GM19455 (cell line): ENCODE measurements around the gene PCOLCE2.
"Not testable (repeated sequence)": the region's sequence is repeated elsewhere in the genome, so short reads cannot be mapped to it uniquely, and the experiment has no call there.

ENCODE experiments used
- ATAC-seq: cut with Tn5 transposase; IDR thresholded peaks from one replicate; pipeline ENCODE4 v1.9.1; 2021; ENCODE audit not compliant: unreplicated experiment

Gene PCOLCE2

DNA sequence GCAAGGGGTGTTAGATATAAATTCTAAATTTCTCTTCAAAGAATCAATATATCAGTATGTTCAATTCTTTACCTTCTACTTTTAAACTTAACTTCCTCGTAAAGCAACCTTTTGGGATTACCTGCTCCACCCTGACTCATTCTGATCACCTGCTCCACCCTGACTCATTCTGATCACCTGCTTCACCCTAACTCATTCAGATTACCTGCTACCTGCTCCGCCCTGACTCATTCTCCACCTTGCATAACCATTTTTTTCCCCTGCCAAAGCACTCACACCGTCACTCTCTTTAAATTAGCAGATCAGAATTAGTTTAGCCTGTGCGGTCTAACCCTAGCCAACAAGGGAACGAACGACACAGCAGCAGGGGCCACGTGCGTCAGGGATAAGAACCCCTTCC, 20.5 kb downstream of the PCOLCE2 start:
- ATAC-seq, result not testable (repeated sequence)

DNA sequence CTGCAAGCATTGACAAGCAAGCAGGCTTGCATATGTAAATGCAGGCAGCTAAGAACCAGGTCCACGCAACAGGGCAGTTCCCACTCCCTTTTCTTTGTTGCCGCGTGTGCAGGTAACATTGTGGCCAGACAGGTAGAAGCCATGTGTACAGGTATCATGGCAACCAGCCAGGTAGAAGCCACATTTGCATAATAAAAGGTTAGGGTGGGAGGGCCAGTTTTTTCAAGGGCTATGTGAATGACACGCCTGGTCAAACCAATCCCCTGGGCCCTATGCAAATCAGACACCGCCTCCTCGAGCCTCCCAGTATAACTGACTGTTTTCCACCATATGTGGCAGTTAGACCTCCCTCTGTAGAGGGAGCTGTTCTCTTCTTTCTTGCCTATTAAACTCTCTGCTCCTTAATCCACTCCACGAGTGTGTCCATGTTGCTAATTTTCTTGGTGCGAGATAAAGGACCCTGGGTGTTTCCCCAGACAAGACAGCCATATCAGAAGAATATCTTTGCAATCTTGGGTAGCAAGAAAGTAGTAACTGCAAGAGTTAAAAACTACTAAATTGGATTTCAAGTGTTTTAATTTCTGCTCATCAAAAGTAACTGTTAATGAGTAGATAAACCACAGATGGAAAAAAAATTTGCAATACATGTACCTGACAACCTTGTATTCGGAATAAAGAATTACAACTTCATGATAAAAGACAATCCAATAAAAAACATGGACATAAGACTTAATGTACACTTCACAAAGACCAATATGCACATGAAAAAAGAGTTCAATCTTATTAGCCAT, 21.8 kb downstream of the PCOLCE2 start:
- ATAC-seq, result no peak

DNA sequence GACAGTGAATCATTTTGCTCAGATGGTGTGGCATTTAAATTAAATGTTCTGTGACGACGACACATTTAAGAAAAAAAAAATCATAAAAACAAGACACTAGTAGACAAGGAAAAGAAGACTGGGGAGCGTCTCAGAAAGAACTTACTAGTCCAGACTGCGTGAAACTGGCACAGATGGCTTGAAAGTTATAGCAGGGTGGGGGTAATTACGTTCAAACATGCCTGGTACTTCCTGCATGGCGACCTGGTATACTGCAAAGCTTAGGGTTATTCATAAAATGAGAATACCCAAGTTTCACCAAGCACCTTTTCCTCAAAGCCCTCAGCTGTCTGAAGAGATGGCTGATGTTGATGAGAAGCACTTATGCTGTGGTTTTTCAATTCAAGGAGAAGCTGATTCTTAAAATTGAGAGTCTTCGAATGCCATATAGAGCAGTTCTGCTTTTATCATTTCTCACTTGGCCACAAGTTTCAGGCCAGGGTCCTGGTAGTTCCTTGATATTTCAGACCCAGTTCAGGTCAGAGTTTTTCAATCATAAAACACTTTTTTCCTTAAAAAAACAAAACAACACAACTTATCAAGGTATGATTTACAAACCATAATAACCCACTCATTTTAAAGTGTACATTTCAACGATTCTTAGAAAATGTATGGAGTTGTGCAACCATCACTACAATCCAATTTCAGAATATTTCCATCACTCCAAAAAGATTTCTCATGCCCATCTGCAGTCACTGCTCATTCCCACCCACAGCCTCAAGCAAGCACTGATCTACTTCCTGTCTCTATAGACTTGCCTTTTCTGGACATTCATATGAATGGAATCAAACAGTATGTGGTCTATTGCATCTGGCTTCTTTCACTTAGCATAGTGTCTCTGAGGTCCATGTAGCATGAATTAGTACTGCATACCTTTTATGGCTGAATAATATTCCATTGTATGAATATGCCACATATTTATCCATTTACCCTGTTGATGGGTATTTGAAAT, 24.7 kb downstream of the PCOLCE2 start:
- no peak for ATAC-seq

DNA sequence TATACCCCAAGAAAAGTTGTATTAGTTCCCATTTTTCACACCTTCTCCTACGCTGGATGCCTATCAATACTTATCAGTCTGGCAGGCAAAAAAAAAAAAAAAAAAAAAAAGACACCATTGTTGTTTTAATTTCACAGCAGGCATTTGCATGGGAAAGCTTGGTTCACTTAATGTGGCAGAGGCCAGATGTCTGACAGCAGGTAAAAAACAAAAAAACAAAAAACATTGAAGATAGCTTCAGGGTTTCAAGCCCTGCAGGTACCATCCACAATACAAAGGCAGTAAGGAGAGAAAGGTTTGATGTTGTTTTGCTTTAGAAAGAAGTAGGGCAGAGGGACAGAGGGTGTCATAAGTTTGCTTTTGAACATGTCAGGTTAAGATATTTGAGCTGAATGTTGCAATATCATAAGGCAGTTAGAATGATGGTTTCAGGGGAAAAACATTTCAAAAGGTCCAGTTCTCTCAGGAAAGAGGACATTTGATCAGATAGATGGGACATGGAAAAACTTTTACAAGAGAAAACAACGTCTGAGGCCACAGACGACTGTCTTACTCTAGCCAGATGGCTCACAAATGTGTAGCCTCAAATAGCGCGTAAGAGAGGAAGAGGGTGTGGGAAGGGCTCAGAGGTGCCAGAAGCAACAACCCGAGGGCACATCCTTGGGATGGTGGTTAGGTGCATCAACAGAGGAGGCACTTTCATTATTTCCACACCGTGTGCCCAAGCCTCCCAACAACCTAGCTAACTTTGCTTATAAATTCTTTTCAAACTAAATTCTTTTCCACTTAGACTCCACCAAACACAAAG, 25.7 kb downstream of the PCOLCE2 start:
- ATAC-seq, result no peak

DNA sequence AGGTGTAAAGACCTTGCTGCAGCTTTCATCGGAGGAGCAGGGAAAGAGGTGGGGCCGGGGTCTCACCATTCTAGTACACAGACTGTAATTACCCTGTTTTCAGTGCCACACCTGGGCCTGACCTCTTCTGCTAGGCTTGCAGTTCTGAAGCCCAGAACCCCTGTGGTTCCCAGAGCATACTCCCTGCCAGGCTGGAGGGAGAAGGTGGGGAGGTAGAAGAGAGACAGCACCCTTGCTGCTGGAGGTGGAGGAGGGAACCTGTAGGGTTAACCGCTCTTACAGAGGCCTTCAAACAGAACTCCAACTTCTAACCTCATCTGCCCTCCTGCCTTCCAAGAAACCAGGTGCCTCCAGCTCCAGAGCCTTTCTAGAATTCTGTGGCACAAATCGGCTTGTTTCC, 27.0 kb downstream of the PCOLCE2 start:
- no peak for ATAC-seq

DNA sequence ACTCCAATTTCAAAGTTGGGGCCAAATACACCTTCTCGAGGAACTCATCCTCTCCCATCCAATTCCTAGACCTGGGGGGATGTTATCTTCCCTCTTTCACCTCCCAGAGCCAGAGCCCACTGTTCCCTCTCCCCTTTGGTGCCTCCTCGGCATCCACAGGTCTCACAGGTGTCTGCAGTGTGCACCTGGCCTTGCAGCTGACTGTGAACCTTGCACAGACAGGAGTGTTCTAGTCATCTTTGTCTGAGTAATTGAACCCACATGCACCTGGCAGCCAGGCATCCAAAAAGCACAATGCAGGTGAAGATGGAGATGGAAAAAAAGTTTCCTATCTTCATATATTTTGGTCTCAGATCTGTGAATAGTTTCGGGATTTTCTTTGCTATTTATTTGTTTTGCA, 30.8 kb downstream of the PCOLCE2 start:
- no peak for ATAC-seq

DNA sequence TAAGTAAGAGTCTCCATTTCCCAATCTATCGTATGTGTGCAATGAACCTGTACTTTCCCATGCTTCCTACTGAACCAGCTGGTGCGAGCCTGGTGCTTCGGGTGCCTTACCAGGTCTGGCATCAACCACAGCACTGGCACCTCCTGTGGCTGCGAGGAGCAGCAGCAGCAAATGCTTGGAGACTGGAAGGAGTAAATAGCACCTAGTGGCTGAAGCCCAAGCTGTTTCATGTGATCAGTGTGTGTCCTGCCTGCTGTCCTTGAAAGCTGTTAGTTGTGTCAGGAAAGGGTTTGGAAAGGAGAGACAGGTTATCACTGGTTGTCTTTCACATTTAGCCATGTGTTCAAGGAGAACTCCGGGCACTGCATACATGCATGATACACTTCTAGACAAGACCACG, 31.8 kb downstream of the PCOLCE2 start:
- no peak for ATAC-seq

DNA sequence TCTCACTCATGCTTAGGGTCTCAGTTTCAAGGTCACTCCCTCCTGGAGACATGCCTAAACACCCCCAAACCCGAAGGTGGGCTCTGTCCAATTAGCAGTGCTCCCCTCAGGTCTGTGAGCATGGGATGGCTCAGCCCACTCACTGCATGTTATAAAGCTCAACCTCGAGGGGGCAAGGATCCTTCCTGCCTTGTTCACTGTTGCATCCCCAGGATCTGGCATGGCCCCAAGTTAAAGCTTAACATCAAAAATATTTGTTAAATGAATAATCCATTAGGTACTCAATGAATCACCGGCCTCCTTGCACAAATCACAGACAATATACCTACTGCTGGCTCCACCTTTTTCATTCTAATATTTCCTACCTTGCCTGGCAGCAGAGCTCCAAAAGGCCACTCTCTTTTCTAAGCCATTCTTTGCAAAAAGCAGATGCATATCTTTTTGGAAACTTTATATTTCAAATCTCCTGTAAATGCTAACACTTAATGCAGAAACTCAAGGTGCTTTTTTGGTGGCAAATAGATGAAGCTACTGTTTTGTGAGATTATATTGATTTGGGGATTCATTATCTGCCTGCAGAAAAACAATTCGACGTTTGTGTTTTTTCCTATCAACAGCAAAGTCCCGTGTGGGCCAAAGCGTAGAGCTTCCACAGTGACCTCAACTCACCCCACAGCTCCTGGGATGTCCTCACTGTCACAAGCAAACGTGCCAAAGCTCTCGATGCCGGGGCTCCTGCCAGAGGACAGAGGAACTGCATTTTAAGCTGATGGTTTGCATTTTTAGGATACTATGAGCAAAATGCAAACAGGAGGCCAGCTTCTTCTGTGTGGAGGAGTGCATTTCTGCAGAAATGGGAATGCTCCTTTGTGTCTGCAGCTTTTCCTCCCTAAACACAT, 35.4 kb downstream of the PCOLCE2 start:
- no peak for ATAC-seq

DNA sequence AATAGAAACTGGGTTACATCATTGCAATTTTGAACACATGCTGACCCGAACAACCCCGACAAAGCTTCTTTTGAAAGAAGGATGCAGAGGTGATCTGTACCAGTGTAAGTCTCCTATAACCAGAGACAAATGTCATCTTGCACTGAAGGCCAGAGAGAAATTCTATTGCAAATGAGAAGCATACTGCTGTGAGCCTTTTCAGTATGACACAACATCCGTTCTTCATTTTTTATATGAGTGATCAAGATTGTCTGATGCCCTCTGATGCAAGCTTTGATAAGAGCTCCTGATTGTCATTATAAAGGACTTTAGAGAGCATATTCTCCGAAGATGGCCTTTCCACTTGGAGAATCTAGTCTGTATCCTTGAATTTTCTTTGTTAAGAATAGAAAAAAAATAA, 36.9 kb downstream of the PCOLCE2 start:
- ATAC-seq, result no peak

DNA sequence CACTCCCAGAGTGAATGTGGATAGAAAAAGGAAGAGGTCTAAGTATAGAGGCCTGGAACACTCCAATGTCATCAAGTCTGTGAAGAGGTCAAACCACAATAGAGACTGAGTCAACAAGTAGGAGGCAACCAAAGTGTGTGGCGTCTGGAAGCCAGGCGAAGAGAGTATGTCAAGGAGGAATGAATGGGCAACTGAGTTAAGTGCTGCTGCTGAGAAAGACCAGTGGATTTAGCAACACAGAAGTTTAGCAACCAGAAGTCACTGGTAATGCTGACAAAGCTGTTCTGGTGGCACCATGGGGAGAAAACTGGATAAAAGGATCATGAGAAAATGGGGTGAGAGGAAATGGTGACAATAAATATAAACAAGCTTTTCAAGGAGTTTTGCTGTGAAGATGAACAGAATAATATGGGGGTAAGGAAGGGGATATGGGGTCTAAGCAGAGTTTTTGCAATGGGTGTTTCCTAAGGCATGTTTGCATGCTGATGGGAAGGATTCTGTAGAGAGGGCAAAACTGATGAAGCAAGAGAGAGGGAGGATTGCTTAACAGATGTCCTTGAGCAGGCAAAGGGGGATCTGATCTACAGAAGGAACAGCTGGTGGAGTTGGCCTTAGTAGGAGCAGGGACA, 38.4 kb downstream of the PCOLCE2 start:
- ATAC-seq, result no peak

DNA sequence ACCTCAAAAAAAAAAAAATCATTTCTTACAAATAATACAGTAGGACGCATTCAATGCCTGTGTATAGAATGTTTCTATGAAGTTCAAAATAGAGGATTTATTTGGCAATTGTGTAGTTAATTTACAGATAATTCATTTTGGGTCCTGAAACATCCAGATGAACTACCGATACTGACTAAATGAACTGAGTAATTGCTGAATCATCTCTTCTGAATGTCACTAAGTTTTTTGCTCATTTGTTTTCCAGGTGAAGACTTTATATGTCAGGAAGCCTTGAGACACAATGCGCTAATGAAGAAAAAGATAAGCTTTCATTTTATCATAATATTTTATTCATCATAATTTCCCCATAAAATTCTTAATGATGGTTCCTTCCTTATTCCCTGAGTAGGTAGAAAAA, 39.7 kb downstream of the PCOLCE2 start:
- ATAC-seq, result no peak

DNA sequence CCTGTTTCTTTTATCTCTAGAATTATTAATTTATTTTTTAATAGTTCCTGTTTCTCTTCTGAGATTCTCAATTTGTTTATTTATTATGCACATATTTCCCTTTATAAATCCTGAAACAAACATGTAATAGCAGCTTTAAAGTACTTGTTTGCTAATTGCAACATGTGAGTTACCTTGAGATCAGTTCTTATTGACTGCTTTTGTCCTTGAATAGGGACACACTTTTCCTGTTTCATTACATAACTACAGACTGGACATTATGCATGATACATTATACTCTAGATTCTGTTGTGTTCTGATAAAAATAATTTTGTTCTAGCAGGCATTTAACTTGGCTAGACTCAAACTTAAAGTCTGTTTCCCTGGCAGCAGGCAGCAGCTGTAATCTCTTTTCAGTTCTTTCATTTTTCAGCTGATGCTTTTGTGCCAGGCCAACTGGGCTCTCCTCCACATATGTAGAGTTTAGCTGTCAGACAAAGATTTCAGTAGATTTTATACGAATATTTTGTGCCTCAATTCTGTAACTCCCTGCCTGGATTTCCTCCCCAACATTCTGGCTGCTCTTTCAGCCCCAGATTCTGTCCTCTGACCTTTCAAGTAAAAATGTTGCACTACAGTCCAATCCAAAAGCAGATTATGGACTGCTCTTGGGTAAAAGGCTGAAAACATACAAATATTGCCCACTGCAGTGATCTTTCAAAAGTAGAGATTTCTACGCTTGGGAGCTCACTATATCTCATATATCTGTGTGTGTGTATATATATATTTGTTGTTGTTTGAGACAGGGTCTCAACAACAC, 41.9 kb downstream of the PCOLCE2 start:
- no peak for ATAC-seq

DNA sequence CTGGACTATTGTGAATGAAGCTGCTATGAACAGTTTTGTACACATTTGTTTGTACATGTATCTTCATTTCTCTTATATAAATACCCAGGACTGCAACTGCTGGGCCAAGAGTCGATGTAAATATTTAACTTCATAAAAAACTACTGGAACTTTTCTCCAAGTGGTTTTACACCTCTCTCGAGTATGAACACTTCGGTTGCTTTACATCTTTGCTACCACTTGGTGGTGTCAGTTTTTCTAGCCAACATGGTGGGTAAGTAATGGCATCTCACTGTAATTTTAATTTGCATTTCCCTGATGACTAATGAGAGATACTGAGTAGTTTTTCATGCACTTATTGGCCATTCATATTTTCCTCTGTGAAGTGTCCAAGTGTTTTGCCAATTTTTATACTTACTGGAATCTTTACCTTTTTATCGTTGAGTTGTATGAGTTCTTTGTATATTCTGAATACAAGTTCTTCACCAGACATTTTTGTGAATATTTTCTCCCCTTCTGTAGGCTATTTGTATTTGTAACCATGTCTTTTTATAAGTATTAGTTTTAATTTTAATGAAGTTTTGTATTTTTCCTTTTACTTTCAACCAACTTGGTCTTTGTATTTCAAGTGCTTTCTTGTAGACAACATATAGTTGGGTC, 44.4 kb downstream of the PCOLCE2 start:
- peak; percentile 77 for ATAC-seq

DNA sequence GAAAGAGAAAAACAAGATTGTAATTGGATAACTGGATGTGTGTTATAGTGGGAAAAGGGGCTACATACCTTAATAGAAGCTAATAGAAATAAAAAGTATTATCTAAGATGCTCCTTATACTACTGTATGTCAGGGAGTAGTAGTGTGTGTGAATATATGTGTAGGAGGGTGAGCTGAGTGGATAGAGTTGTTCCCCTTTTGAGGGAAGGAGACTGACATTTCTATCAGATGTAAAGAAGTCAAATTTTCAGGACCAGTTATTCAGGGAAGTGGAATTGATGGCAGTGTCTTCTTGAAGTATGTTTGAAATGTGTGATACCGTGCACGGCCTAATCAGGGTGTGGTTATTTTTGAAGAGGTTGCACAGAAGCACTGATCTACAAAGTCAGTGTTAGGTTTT, 49.1 kb downstream of the PCOLCE2 start:
- ATAC-seq, result no peak

DNA sequence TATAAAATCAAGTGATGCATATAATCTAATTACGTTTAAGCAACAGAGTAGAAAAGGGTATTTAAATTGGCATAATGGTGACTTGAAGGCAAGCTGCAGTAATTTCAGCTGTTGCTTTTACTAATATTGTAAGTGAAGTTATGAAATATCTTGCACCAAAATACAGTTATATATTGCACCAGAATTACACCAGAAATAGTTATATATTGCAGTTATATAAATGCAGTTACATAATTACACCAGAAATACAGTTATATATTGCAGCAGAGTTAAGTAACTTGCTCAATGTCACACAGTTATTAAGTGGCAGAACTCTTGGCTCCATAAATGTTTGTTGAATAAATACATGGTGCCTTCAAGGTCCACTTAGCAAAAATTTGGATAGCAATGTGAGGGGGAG, 51.4 kb downstream of the PCOLCE2 start:
- no peak for ATAC-seq

DNA sequence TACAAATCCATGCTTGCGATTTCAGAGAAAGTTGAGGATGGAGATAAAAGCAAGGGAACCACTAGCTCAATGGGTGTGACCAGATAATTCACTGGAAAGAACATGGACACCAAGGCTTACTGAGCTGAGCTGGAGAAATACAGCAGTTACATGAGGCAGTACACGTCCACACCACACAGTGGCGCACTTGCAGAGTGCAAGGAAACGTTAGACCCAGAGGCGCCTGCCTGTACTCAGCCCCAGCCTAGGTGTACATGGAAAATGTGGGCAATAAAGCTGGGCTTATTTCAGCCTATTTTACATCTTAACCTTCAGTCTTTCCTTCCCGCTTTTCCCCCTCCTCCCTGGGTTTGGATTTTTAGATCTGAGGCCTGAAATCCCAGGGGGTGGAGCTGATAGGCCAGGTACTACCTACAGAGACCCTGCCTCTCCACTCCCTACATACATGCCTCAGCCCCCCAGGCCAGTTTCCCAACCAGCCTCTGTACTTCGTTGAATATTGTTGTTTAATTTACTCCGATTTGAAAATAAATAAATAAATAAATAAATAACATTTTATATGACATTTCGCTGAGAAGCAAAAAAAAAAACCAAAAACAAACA, 60.1 kb downstream of the PCOLCE2 start:
- ATAC-seq, result peak; percentile 98

DNA sequence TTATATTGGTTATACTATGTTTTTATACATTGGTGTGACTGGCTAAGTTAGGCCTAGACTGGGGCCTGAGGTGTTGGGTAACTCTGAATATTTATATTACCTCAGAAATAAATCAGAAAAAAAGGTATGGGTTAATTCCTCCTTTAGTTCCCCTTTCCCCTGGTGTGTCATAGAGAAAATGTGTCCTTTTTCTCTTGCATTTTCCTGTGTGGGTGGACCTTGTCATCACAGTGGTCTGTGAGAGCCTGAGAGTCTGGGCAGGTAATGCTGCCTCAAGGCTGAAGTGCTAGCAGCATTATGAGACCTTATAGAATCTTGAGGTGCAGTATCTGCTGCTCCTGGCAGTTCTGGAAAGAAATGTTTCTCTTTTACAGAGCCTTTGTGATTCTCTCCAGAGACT, 69.7 kb downstream of the PCOLCE2 start:
- no peak for ATAC-seq

DNA sequence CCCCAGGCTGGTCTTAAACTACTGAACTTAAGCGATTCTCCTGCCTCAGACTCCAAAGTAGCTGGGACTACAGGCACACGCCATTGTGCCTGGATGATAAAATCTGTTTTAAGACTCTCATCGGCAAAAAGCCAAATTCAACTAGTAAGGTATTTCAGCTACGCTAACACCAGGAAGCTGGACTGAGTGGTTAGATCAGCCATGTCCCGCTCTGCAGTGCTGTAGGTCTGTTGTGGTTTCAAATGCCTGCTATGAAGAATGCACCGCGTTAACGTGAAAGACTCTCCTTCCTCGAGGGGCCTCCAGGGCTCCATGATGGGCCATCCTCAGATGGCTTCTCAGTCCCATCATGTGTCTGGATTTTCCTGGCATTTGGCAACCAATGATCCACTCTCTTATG, 70.2 kb downstream of the PCOLCE2 start:
- no peak for ATAC-seq
